H1 (cell line): ENCODE data around the gene CIBAR2. TPM values are rescaled to one million over a fixed set of nuclear protein-coding genes. Genes with fewer than 3 reads are reported as not detected.

ENCODE experiments used
- FOSL1 ChIP-seq: IDR thresholded peaks from 2 replicates; pipeline ENCODE4 v1.6.1; 2011; ENCODE audit warnings: mild to moderate bottlenecking, low read depth, low read length, moderate library complexity; ENCODE audit not compliant: insufficient read depth
- polyA plus RNA-seq, 7 experiments: library from polyadenylated mRNA; depleted of rRNA in 3 of 7; stranded (reverse) in 5 of 7; unstranded in 2 of 7; fragments of >200 nt in 5 of 7; fragments of 200-250 nt in 2 of 7; gene quantifications; 1 replicate in 5 of 7; 2 replicates in 1 of 7; 4 replicates in 1 of 7; pipeline versions ENCODE4 v1.2.1 to v1.2.3, GENCODE V29; 2011 to 2013; ENCODE audit warnings: missing spikeins in 2 of 7, mixed read lengths in 2 of 7
- total RNA-seq: library from RNA; stranded (reverse); fragmentation: NEBNext Ultra II Directional; extraction: Animal tissue kit (Norgen Biotek cat#: 25700); gene quantifications from 2 replicates; pipeline ENCODE4 v1.2.1, GENCODE V29; 2021
- TF ChIP-seq, protein P1 (sequence below): fragments of 300-600 bp; sonication (generic); IDR thresholded peaks from 2 replicates; pipeline ENCODE4 v1.7.1; 2012; ENCODE audit warnings: low read length, moderate library complexity, mild to moderate bottlenecking, inconsistent platforms; ENCODE audit not compliant: insufficient replicate concordance

CIBAR2 gene
- total and polyA plus RNA-seq, 2 of the 8 experiments (the other 6 are each of a cell fraction or from before 2014, with no cell fraction given): 0.18 TPM; not detected in 1

- TF ChIP-seq, protein P1, sequence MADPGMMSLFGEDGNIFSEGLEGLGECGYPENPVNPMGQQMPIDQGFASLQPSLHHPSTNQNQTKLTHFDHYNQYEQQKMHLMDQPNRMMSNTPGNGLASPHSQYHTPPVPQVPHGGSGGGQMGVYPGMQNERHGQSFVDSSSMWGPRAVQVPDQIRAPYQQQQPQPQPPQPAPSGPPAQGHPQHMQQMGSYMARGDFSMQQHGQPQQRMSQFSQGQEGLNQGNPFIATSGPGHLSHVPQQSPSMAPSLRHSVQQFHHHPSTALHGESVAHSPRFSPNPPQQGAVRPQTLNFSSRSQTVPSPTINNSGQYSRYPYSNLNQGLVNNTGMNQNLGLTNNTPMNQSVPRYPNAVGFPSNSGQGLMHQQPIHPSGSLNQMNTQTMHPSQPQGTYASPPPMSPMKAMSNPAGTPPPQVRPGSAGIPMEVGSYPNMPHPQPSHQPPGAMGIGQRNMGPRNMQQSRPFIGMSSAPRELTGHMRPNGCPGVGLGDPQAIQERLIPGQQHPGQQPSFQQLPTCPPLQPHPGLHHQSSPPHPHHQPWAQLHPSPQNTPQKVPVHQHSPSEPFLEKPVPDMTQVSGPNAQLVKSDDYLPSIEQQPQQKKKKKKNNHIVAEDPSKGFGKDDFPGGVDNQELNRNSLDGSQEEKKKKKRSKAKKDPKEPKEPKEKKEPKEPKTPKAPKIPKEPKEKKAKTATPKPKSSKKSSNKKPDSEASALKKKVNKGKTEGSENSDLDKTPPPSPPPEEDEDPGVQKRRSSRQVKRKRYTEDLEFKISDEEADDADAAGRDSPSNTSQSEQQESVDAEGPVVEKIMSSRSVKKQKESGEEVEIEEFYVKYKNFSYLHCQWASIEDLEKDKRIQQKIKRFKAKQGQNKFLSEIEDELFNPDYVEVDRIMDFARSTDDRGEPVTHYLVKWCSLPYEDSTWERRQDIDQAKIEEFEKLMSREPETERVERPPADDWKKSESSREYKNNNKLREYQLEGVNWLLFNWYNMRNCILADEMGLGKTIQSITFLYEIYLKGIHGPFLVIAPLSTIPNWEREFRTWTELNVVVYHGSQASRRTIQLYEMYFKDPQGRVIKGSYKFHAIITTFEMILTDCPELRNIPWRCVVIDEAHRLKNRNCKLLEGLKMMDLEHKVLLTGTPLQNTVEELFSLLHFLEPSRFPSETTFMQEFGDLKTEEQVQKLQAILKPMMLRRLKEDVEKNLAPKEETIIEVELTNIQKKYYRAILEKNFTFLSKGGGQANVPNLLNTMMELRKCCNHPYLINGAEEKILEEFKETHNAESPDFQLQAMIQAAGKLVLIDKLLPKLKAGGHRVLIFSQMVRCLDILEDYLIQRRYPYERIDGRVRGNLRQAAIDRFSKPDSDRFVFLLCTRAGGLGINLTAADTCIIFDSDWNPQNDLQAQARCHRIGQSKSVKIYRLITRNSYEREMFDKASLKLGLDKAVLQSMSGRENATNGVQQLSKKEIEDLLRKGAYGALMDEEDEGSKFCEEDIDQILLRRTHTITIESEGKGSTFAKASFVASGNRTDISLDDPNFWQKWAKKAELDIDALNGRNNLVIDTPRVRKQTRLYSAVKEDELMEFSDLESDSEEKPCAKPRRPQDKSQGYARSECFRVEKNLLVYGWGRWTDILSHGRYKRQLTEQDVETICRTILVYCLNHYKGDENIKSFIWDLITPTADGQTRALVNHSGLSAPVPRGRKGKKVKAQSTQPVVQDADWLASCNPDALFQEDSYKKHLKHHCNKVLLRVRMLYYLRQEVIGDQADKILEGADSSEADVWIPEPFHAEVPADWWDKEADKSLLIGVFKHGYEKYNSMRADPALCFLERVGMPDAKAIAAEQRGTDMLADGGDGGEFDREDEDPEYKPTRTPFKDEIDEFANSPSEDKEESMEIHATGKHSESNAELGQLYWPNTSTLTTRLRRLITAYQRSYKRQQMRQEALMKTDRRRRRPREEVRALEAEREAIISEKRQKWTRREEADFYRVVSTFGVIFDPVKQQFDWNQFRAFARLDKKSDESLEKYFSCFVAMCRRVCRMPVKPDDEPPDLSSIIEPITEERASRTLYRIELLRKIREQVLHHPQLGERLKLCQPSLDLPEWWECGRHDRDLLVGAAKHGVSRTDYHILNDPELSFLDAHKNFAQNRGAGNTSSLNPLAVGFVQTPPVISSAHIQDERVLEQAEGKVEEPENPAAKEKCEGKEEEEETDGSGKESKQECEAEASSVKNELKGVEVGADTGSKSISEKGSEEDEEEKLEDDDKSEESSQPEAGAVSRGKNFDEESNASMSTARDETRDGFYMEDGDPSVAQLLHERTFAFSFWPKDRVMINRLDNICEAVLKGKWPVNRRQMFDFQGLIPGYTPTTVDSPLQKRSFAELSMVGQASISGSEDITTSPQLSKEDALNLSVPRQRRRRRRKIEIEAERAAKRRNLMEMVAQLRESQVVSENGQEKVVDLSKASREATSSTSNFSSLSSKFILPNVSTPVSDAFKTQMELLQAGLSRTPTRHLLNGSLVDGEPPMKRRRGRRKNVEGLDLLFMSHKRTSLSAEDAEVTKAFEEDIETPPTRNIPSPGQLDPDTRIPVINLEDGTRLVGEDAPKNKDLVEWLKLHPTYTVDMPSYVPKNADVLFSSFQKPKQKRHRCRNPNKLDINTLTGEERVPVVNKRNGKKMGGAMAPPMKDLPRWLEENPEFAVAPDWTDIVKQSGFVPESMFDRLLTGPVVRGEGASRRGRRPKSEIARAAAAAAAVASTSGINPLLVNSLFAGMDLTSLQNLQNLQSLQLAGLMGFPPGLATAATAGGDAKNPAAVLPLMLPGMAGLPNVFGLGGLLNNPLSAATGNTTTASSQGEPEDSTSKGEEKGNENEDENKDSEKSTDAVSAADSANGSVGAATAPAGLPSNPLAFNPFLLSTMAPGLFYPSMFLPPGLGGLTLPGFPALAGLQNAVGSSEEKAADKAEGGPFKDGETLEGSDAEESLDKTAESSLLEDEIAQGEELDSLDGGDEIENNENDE: no peak
- no peak for TF ChIP-seq FOSL1
These were observed 19.4 kb downstream of the CIBAR2 start (continued) for GRCh38 chr16:85092851-85093250.
